Heart left ventricle (tissue), 16 donors: ENCODE measurements around the gene PBX1. TPM values are rescaled to one million over a fixed set of nuclear protein-coding genes. Genes with fewer than 3 reads are reported as not detected.

Experiments used
- ATAC-seq, 4 donors: fragments of 200-7000 bp; cut with Tn5 transposase; one replicate each; pipeline ENCODE4 v1.9.1; 2020 to 2022; ENCODE audit warnings: moderate library complexity in 4 of 4, mild to moderate bottlenecking in 3 of 4, moderate number of reproducible peaks in 1 of 4
- DNase-seq, 5 donors: peaks; one replicate each; pipeline ENCODE4 v3.0.0-alpha.2; 2020
- H3K27ac ChIP-seq, 12 donors: fragments of 200-600 bp; sonication (generic) in 4 of 12; one replicate each; pipeline versions ENCODE4 v1.5.0 to v1.8.0; 2016 to 2022; ENCODE audit warnings: mild to moderate bottlenecking in 2 of 12
- H3K27me3 ChIP-seq, 9 donors: fragments of 200-600 bp; sonication (generic) in 2 of 9; one replicate each; pipeline versions ENCODE4 v1.5.1 to v1.8.0; 2016 to 2022; ENCODE audit warnings: mild to moderate bottlenecking in 3 of 9
- H3K36me3 ChIP-seq, 9 donors: fragments of 200-600 bp; sonication (generic) in 2 of 9; one replicate each; pipeline versions ENCODE4 v1.5.0 to v1.8.0; 2018 to 2022; ENCODE audit warnings: mild to moderate bottlenecking in 2 of 9
- H3K4me1 ChIP-seq, 12 donors: fragments of 200-600 bp; sonication (generic) in 4 of 12; one replicate each; pipeline versions ENCODE4 v1.5.0 to v1.8.0; 2016 to 2022; ENCODE audit warnings: mild to moderate bottlenecking in 3 of 12
- H3K4me3 ChIP-seq, 12 donors: fragments of 200-600 bp; sonication (generic) in 4 of 12; one replicate each; pipeline versions ENCODE4 v1.5.0 to v1.8.0; 2017 to 2022; ENCODE audit warnings: mild to moderate bottlenecking in 9 of 12, moderate library complexity in 4 of 12
- H3K9me3 ChIP-seq, 12 donors: fragments of 200-600 bp; sonication (generic) in 4 of 12; one replicate each; pipeline versions ENCODE4 v1.5.0 to v1.8.0; 2016 to 2022; ENCODE audit warnings: mild to moderate bottlenecking in 1 of 12
- CTCF ChIP-seq, 12 donors: fragments of 200-600 bp; sonication (generic) in 4 of 12; IDR thresholded peaks; one replicate each; pipeline versions ENCODE4 v1.5.0 to v1.8.0; 2018 to 2022; ENCODE audit warnings: antibody characterized with exemption in 12 of 12, mild to moderate bottlenecking in 5 of 12
- POLR2A ChIP-seq, 2 donors: fragments of 450-650 bp; IDR thresholded peaks; one replicate each; pipeline ENCODE4 v1.6.1; 2017; ENCODE audit warnings: antibody characterized with exemption in 2 of 2, mild to moderate bottlenecking in 2 of 2, moderate library complexity in 2 of 2
- WGBS, 4 donors: extraction: QIAGEN DNeasy Blood & Tissue Kit in 2 of 4; methylation state at CpG; one replicate each; pipeline versions ENCODE4 v1.1.5 to v1.1.7; 2013 to 2018; 5-methylcytosine and 5-hydroxymethylcytosine counted together
- intact Hi-C, 10 donors: fragments of 100-400 bp; cut with DNase I; formaldehyde crosslinking; loops; one replicate each; pipeline versions ENCODE4 v1.11.1 to v1.14.2; 2022
- polyA plus RNA-seq, 2 donors: library from polyadenylated mRNA; stranded (reverse); fragments of 200-250 nt; gene quantifications; one replicate each; pipeline ENCODE4 v1.2.3, GENCODE V29; 2013
- total RNA-seq, 9 donors: library from RNA; depleted of rRNA in 2 of 9; stranded (reverse); fragments of >200 nt in 2 of 9; fragmentation: NEBNext Ultra II Directional in 3 of 9; extraction: Animal tissue kit (Norgen Biotek cat#: 25700) in 3 of 9; gene quantifications; one replicate each; pipeline versions ENCODE4 v1.1.0 to v1.2.4, GENCODE V29; 2016 to 2023
- donor health status: ischemic (EF 13 %, LVEDD 7.1; RV severe dilation, severe dysfunction).
- donor health status: healthy with polysubstance abuse.
- donor health status: DM: no; HTN: yes; CAD: no.
- donor health status: DM: no; HTN: no; CAD: no.
- donor health status: ischemic (EF 25% LVEDD 6.9; RV normal size, moderate dysfunction).
- donor health status: ischemic (EF 25% LVEDD 5.7; RV mildly dilated, moderate dysfunction).
- donor health status: healthy.
- donor health status: DM: yes; HTN: yes; CAD: no.
- donor health status: ischemic (EF 35%, LVEDD 5.7; RV mildly dilated, moderate dysfunction).
- donor health status: nonischemic (EF 11% LVEDD 7.7; RV severe dilation, severe dysfunction).
- donor health status: DM: yes; HTN: yes; CAD: no.
- donor health status: PGD.
- donor health status: ischemic (EF 29% LVEDD 5.4; RV normal size, mild dysfunction).
- donor health status: nonischemic (EF 23%, LVEDD 6.1; RV moderate dilation, normal function).

PBX1 gene
- total and polyA plus RNA-seq, 11 donors, result 15.2 to 78.2 (median 59.1) TPM

- peak overlapping the region in 1 of 12 donors; percentile 41 for H3K27ac ChIP-seq
- no peak for TF ChIP-seq CTCF (IDR thresholded peaks at IDR 0.05)
- TF ChIP-seq POLR2A (IDR thresholded peaks at IDR 0.05), result no peak
- no peak overlapping the region for H3K4me3 ChIP-seq
- ATAC-seq (no peak), DNase-seq (no peak)
- 84 to 88% (median 86%) methylated on average over 7 of the region's 7 CpGs for WGBS, 4 donors
- H3K4me1 ChIP-seq, result peaks cover 0 to 41% (median 14%) of the 10 kb centered on the region in 12 donors
- no peaks in the 10 kb centered on the region for H3K27me3 ChIP-seq
- intact Hi-C loops, result loop anchor here in 1 of 10 donors (10.0 kb wide), 1 partner anchor 156 kb away; no protein-coding TSS in a partner anchor
- no peaks in the 10 kb centered on the region for H3K9me3 ChIP-seq
- H3K36me3 ChIP-seq, result peaks cover 0 to 23% (median 0%) of the 10 kb centered on the region in 9 donors
Measured at GRCh38 chr1:164628772-164629171, 69.8 kb downstream of the PBX1 start.

- H3K27ac ChIP-seq, result peak overlapping the region in 1 of 12 donors; percentile 80
- no peak for DNase-seq
- no peak for TF ChIP-seq CTCF (IDR thresholded peaks at IDR 0.05)
- TF ChIP-seq POLR2A (IDR thresholded peaks at IDR 0.05), result no peak
- H3K36me3 ChIP-seq, result peaks cover 0 to 26% (median 0%) of the 10 kb centered on the region in 9 donors
- H3K4me1 ChIP-seq, result peaks cover 0 to 41% (median 19%) of the 10 kb centered on the region in 12 donors
- intact Hi-C loops, result loop anchor here in 3 of 10 donors (10.0 kb wide), 2 partner anchors 155 to 285 kb away; no protein-coding TSS in a partner anchor
- H3K9me3 ChIP-seq, result no peaks in the 10 kb centered on the region
- 85 to 90% (median 88%) methylated on average over 8 of the region's 8 CpGs for WGBS, 4 donors
- H3K4me3 ChIP-seq, result no peak overlapping the region
- no peak for ATAC-seq
- no peaks in the 10 kb centered on the region for H3K27me3 ChIP-seq
Measured at GRCh38 chr1:164629971-164630370, 71.0 kb downstream of the PBX1 start.

GRCh38 chr1:164630626-164631396 is 71.8 kb downstream of the PBX1 start:
- Histone ChIP-seq H3K27ac (peak overlapping the region in 2 of 12 donors; percentile 44 to 80), H3K4me3 (no peak overlapping the region), H3K9me3 (no peaks in the 10 kb centered on the region), H3K4me1 (peaks cover 0 to 47% (median 21%) of the 10 kb centered on the region in 12 donors), H3K27me3 (no peaks in the 10 kb centered on the region), H3K36me3 (peaks cover 0 to 26% (median 0%) of the 10 kb centered on the region in 9 donors)
- intact Hi-C loops, result loop anchor here in 2 of 10 donors (10.0 kb wide), 2 partner anchors 154 to 284 kb away; no protein-coding TSS in a partner anchor
- 58 to 66% (median 59%) methylated on average over 3 of the region's 3 CpGs for WGBS, 4 donors
- no peak for TF ChIP-seq CTCF (IDR thresholded peaks at IDR 0.05)
- no peak for TF ChIP-seq POLR2A (IDR thresholded peaks at IDR 0.05)
- no peak for DNase-seq
- no peak for ATAC-seq

- peaks cover 0 to 56% (median 26%) of the 10 kb centered on the region in 12 donors for H3K4me1 ChIP-seq
- peak overlapping the region in 6 of 12 donors; percentile 19 to 80 (median 34) for H3K27ac ChIP-seq
- no peaks in the 10 kb centered on the region for H3K27me3 ChIP-seq
- no peak overlapping the region for H3K4me3 ChIP-seq
- H3K9me3 ChIP-seq, result no peaks in the 10 kb centered on the region
- no peak for TF ChIP-seq POLR2A (IDR thresholded peaks at IDR 0.05)
- TF ChIP-seq CTCF (IDR thresholded peaks at IDR 0.05), result no peak
- ATAC-seq (peak; percentile 61 to 83 (median 76)), DNase-seq (no peak)
- intact Hi-C loops, result loop anchor here in 2 of 10 donors (10.0 kb wide), 2 partner anchors 153 to 283 kb away; no protein-coding TSS in a partner anchor
- H3K36me3 ChIP-seq, result peaks cover 0 to 18% (median 0%) of the 10 kb centered on the region in 9 donors
- WGBS, 4 donors, result 68 to 83% (median 80%) methylated on average over 7 of the region's 7 CpGs
Measured at GRCh38 chr1:164631751-164632150, 72.8 kb downstream of the PBX1 start.
